DMS114 treated with DMSO at 0.1 percent for 48 hours (cell line): ENCODE results near the gene TULP1.

ENCODE experiments used
- DNase-seq: peaks from one replicate; lab custom pipeline; 2025; ENCODE audit not compliant: unreplicated experiment; lab: John Stamatoyannopoulos, UW

TULP1 gene

DNA sequence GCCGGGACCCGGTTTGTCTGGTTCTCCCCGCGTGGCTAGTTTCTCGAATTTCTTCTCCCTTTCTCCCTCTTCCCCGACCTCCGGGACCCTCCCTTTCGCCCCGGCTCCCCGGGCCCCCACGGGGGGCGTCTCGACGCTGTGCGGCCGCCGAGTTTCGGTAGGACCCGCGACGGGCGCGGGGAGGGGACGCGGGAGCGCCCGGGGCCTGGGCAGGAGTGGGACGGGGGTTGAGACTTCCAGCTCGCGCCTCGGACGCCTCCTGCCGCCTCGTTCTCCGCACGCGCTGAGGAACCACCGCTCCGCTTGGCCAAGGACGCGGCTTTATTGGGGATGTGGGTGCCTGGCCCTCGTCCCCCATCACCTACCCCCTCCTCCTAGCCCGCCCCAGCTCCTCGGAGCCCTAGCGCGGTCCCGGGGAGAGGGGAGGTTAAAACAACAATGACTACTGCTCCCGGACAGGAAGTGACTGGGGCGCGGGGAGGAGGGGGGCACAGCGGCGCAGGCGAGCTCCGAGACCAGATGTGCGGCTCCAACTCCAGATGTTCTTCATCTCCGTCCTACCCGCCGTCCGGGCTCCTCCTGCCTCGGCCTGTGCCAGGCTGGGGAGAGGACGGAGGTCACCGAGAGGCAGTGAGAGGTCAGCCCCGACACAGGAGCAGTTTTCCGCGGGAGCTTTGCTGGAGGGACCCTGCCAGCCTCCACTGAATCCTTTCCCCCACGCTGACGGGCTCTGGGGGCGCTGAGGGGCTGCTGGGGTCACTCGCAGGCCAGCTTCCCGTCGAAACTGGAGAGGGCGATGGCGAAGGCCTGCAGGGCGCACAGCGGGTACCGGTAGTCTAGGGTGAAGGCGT, 14.9 kb downstream of the TULP1 start:
- DNase-seq = no peak

- DNase-seq = no peak
These were observed 15.7 kb downstream of the TULP1 start, which contains the start of gene TEAD3 for GRCh38 chr6:35496841-35497570. TSS of gene TEAD3 (minus strand) at chr6:35497079.

DNA sequence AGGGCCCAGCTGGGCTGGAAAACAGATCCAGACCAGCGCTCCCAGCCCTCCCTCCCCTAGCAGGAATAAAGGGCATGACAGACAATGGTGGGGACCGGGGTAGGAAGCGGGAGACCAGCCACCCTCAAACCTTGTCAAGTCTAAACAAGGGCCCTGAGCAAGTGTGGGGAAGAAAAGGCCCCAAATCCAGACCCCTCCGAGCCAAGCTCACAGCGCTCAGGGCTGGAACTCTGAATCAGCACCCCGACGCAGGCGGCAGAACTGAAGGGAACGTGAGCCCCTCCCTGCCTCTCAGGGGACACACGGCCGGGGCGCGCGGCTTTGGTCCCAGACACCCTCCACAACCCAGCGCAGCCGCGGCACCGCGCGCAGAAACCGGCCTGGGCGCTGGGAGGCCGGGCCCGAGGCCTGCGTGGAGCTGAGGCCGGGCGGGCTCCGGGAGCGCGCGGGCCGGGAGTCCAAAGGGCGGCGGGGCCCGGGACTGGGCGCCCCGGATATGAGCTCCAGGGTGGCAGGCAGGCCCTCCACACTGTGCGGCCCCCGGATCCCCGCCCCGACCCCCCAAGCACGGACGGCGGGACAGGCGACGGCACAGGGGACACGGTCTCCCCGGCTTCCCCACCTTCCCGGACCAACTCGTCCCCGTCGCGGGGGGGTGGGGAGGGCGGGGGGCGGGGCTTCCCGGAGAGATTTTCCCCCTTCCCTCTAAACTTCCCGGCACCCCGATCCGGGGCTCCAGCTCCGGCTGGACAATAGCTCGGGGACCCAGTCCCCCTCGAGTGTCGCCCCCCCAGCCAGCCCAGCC, 16.5 kb downstream of the TULP1 start:
- DNase-seq = no peak

- no peak for DNase-seq
These were observed 17.2 kb downstream of the TULP1 start for GRCh38 chr6:35495258-35496035.

- DNase-seq = no peak
These were observed 18.5 kb downstream of the TULP1 start for GRCh38 chr6:35494161-35494563.

GRCh38 chr6:35493307-35493983, 19.3 kb downstream of the TULP1 start:
- no peak for DNase-seq

- no peak for DNase-seq
These were observed 19.8 kb downstream of the TULP1 start for GRCh38 chr6:35492974-35493284.

- DNase-seq = no peak
These were observed 20.3 kb downstream of the TULP1 start for GRCh38 chr6:35492258-35492973.

- no peak for DNase-seq
These were observed 21.0 kb downstream of the TULP1 start for GRCh38 chr6:35491558-35492257.

DNA sequence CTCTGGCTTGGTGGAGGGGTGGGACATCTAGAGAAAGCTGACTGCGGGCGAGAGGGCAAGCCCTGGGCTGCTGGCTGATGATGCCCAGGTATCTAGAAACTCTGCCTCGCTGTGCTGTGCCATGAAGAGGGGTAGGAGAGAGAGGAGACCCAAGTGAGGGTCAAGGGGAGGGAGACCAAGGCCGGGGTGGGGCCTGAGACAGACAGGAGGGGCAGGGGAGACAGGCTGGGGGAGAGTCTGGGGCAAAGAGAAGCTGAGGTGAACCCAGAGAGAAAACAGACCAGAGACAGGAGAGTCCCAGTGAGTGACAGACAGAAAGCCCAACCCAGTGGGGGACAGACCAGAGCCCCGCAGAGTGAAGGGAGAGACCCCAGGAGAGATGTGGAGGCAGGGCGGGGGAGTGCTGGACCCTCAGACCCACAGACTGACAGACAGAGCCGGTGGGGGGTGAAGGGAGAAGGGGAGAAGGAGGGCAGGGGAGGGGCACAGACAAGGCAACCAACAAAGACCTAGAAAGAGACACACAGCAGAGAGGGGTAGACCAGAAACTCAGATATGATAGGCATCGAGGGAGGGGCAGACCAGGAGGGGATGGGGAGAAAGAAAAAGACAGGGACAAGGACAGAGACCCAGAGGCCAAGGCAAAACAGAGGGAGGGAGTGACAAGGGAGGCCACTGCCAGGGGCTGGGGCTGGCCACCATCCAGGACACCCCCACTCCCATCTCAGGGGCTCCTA, 21.7 kb downstream of the TULP1 start:
- DNase-seq = no peak

- DNase-seq = no peak
These were observed 22.5 kb downstream of the TULP1 start for GRCh38 chr6:35489995-35490791.

- DNase-seq = no peak
These were observed 23.6 kb downstream of the TULP1 start for GRCh38 chr6:35489066-35489465.

DNA sequence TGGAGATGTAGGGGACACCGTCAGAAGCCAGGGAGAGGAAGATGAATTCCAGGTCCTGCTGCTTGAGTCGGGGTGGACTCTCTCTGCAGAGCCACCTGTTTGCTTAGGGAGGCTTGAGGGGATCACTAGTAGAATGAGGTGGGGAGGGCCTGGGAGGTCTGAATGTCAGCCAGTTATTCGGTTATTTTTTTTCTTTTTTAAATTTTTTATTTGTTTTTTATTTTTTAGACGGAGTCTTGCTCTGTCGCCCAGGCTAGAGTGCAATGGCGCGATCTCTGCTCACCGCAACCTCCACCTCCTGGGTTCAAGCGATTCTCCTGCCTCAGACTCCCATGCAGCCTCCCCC, 24.2 kb downstream of the TULP1 start:
- no peak for DNase-seq

GRCh38 chr6:35487658-35488516, 24.8 kb downstream of the TULP1 start:
- no peak for DNase-seq

- DNase-seq = no peak
These were observed 26.4 kb downstream of the TULP1 start for GRCh38 chr6:35486005-35486925.

- DNase-seq = no peak
These were observed 27.3 kb downstream of the TULP1 start for GRCh38 chr6:35485402-35485877.
